T-helper 2 cell (primary cell): Measurements from ENCODE around the gene ST8SIA2.
"Not testable (repeated sequence)": the region's sequence is repeated elsewhere in the genome, so short reads cannot be mapped to it uniquely, and the experiment has no call there.

Experiments used
- DNase-seq, 5 experiments: peaks; one replicate each; pipeline versions ENCODE4 v3.0.0 to v3.0.0-alpha.2; 2012 to 2022

Gene ST8SIA2

GRCh38 chr15:92444631-92445030 lies 51.0 kb downstream of the ST8SIA2 start:
- no peak for DNase-seq

- no peak for DNase-seq
These were observed 54.7 kb downstream of the ST8SIA2 start for GRCh38 chr15:92448370-92448769.

- DNase-seq, result no peak
These were observed 55.8 kb downstream of the ST8SIA2 start for GRCh38 chr15:92449476-92449875.

- no peak for DNase-seq
These were observed 57.6 kb downstream of the ST8SIA2 start for GRCh38 chr15:92451225-92451825.

- DNase-seq, result no peak
These were observed 58.5 kb downstream of the ST8SIA2 start for GRCh38 chr15:92452143-92452542.

- no peak for DNase-seq
These were observed 59.9 kb downstream of the ST8SIA2 start for GRCh38 chr15:92453607-92454006.

GRCh38 chr15:92454555-92455105 lies 60.9 kb downstream of the ST8SIA2 start:
- no peak for DNase-seq

- DNase-seq, result no peak
These were observed 61.6 kb downstream of the ST8SIA2 start for GRCh38 chr15:92455271-92455670.

- no peak for DNase-seq
These were observed 63.9 kb downstream of the ST8SIA2 start for GRCh38 chr15:92457471-92458041.

- no peak for DNase-seq
These were observed 66.3 kb downstream of the ST8SIA2 start for GRCh38 chr15:92460023-92460422.

- no peak for DNase-seq
These were observed 68.9 kb downstream of the ST8SIA2 start for GRCh38 chr15:92462424-92463125.

- DNase-seq, result no peak
These were observed 69.7 kb downstream of the ST8SIA2 start for GRCh38 chr15:92463352-92463751.

- no peak for DNase-seq
These were observed 70.1 kb downstream of the ST8SIA2 start for GRCh38 chr15:92463826-92464225.

- no peak for DNase-seq
These were observed 73.2 kb downstream of the ST8SIA2 start for GRCh38 chr15:92466834-92467233.

GRCh38 chr15:92467245-92467644 lies 73.6 kb downstream of the ST8SIA2 start:
- no peak for DNase-seq

GRCh38 chr15:92468991-92469390 lies 75.3 kb downstream of the ST8SIA2 start:
- DNase-seq, result no peak

GRCh38 chr15:92471288-92471687 lies 77.6 kb downstream of the ST8SIA2 start:
- DNase-seq, result no peak

GRCh38 chr15:92473756-92474155 lies 80.1 kb downstream of the ST8SIA2 start:
- DNase-seq, result no peak

- DNase-seq, result not testable (repeated sequence)
These were observed 86.0 kb downstream of the ST8SIA2 start for GRCh38 chr15:92479730-92480129.

GRCh38 chr15:92480361-92480760 lies 86.7 kb downstream of the ST8SIA2 start:
- no peak for DNase-seq

GRCh38 chr15:92485441-92485840 lies 91.8 kb downstream of the ST8SIA2 start:
- no peak for DNase-seq

- no peak for DNase-seq
These were observed 99.0 kb downstream of the ST8SIA2 start for GRCh38 chr15:92492551-92493115.

- DNase-seq, result no peak
These were observed 101.2 kb downstream of the ST8SIA2 start for GRCh38 chr15:92494806-92495336.
